GM06990 (cell line): ENCODE measurements around the gene CTNNB1.

Experiments used
- DNase-seq: peaks from one replicate; pipeline ENCODE4 v3.0.0-alpha.2; 2011; ENCODE audit not compliant: insufficient read length; ENCODE audit errors: extremely low read depth
- H3K27me3 ChIP-seq: replicated peaks from 2 replicates; pipeline ENCODE4 v1.6.0; 2011; ENCODE audit warnings: low read length; ENCODE audit not compliant: control insufficient read depth, insufficient read depth
- H3K36me3 ChIP-seq: 2 replicates; pipeline ENCODE4 v1.5.1; 2011; ENCODE audit warnings: low read length; ENCODE audit not compliant: control insufficient read depth, insufficient read depth
- H3K4me3 ChIP-seq: replicated peaks from 2 replicates; pipeline ENCODE4 v1.5.1; 2011; ENCODE audit warnings: low read depth, mild to moderate bottlenecking, control low read depth, low read length
- TF ChIP-seq, protein P1 (sequence below): IDR thresholded peaks from 2 replicates; pipeline ENCODE4 v1.5.1; 2011; ENCODE audit warnings: low read length, control low read depth, mild to moderate bottlenecking, inconsistent platforms; ENCODE audit not compliant: insufficient read depth, poor library complexity, severe bottlenecking

The CTNNB1 gene

DNA sequence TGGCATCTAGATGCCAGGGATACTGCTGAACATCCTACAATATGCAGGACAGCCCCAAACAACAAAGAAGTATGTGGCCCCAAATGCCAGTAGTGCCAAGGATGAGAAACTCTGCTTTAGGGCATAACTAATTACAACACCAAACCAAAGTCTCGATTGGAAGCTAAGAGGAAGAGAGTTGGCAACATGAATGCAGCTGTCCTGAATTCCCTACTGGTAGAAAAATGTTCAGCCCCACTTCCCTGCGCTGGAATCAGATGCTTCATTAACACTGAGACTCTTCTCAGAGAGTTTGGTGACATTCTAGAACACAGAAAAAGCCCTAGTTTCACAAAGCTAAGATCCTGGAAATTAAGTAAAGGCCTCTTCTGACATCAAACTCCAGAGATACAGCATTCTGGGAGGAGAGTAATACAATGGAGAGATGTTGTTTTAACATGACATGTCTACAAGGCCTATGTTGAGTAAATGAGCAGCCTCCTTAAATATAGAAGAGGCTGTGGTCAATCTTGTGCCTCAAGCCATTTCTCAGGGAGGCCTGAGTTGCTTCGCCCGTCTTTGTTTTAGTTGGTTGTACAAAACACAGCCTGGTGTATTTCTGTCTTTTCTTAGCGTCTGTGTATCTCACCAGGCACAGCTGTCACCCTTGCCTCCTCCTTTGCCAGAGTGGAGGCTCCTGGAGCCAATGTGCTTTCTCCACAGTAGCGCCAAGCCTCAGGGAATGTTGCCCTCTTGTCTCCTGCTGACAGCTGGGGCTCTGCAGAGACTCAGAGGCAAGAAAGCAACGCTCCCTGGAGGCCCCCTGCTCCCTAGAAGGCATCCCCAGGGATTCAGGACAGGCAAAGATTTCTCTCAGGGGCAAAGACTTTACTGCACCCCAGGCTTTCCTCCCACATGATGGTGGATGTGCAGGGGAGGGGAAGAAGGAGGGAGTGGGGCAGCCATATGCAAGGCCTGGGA, 25.1 kb upstream of the CTNNB1 start:
- Histone ChIP-seq H3K4me3 (no peak overlapping the region), H3K36me3 (no peaks in the 10 kb centered on the region), H3K27me3 (no peaks in the 10 kb centered on the region; the same call in 1 of the 2 replicates)
- TF ChIP-seq, protein P1, sequence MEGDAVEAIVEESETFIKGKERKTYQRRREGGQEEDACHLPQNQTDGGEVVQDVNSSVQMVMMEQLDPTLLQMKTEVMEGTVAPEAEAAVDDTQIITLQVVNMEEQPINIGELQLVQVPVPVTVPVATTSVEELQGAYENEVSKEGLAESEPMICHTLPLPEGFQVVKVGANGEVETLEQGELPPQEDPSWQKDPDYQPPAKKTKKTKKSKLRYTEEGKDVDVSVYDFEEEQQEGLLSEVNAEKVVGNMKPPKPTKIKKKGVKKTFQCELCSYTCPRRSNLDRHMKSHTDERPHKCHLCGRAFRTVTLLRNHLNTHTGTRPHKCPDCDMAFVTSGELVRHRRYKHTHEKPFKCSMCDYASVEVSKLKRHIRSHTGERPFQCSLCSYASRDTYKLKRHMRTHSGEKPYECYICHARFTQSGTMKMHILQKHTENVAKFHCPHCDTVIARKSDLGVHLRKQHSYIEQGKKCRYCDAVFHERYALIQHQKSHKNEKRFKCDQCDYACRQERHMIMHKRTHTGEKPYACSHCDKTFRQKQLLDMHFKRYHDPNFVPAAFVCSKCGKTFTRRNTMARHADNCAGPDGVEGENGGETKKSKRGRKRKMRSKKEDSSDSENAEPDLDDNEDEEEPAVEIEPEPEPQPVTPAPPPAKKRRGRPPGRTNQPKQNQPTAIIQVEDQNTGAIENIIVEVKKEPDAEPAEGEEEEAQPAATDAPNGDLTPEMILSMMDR: no peak
- DNase-seq: no peak

DNA sequence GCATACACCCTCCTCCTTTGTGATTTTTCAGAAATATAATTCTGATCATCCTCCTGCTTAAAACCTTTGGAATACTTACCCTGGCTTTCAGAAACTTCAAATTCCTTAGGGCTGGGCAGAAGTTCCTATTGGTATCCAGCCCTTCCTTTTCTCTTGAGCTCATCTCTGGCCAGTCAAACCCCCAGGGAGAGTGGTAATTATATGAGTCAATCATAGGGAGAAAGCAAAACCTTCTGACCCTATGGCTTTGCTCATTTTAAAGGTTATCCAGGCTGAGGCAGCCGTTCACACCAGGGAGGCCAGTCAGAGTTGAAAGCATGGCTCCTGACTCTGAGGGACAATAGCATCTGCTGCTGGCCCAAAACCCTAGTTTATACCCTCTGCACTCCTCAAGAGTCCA, 23.9 kb upstream of the CTNNB1 start:
- TF ChIP-seq, protein P1: no peak
- H3K36me3 ChIP-seq: no peaks in the 10 kb centered on the region
- no peak for DNase-seq
- H3K27me3 ChIP-seq: no peaks in the 10 kb centered on the region; the same call in 1 of the 2 replicates
- H3K4me3 ChIP-seq: no peak overlapping the region

DNA sequence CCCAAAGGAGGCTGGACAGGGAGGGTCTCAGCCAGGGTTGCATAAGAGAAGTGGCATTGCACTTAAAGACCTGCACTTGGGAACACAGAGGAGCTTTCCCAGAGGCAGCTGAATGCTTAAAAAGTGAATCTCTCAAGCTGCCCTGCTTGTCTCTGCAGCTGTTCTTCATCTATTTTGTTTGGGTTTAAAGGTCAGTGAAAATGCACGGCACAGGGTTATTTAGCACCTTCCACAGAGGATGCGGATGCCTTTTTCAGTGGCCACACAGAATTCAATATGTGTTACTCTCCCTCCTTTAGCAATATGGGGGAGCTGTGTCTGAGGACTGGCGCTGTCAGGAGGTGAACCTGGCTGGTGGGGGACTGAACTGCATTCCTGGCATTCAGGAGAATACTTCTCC, 22.7 kb upstream of the CTNNB1 start:
- no peak overlapping the region for H3K4me3 ChIP-seq
- H3K27me3 ChIP-seq: no peaks in the 10 kb centered on the region; the same call in 1 of the 2 replicates
- H3K36me3 ChIP-seq: no peaks in the 10 kb centered on the region
- DNase-seq: no peak
- TF ChIP-seq, protein P1: no peak

DNA sequence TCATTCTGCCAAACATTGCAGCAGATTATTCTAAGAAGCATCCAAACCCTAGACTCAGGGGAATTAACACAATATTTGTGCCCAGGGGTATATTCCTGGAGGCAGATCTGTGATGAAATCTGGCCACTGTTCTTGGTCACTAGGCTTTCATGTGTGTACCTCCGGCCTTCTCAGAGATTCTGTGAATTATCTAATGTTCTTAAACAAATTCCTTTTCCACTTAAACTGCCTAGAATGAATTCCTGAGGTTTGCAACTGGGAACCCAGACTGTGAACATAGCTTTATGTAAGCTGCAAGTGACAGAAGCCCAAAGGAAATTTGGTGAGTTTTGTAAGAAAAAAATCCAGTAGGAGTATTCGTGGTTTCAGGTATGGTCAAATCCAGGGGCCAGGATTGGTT, 20.7 kb upstream of the CTNNB1 start:
- no peak overlapping the region for H3K4me3 ChIP-seq
- TF ChIP-seq, protein P1: no peak
- no peaks in the 10 kb centered on the region; the same call in 1 of the 2 replicates for H3K27me3 ChIP-seq
- no peaks in the 10 kb centered on the region for H3K36me3 ChIP-seq
- no peak for DNase-seq

DNA sequence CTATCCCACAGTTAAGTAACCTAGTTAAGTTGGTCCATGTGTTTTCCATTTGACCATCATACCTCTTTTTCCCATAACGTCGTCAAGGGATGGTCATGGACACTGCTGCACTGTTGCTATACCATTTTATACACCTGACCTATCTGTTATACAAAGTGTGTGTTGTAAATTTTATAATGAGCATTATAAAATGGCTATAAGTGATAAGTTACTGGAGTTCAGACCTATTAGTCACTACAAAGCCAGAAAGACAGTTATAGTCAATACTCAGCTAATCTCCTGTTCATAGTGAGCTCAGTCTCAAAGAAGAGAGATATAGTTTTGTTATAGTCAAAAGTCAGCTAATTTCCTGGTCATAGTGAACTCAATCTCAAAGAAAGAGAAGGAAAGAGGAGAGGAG, 18.9 kb upstream of the CTNNB1 start:
- TF ChIP-seq, protein P1: no peak
- no peaks in the 10 kb centered on the region; the same call in none of the 2 replicates for H3K27me3 ChIP-seq
- DNase-seq: no peak

More for the DNA sequence above, 18.9 kb upstream of the CTNNB1 start:
- no peak overlapping the region for H3K4me3 ChIP-seq
- H3K36me3 ChIP-seq: no peaks in the 10 kb centered on the region
